DOHH2 (cell line): ENCODE data around the gene RNF19B.

Experiments
- EZH2phosphoT487 ChIP-seq: fragments of 200-600 bp; sonication (generic); IDR thresholded peaks from 2 replicates; pipeline ENCODE4 v1.6.1; 2017; ENCODE audit warnings: borderline replicate concordance, mild to moderate bottlenecking, antibody characterized with exemption, low read length, moderate library complexity, mixed read lengths
- TF ChIP-seq, protein P1 (sequence below): fragments of 200-600 bp; sonication (generic); IDR thresholded peaks from one replicate; pipeline ENCODE4 v1.5.1; 2014; ENCODE audit warnings: antibody characterized with exemption, mild to moderate bottlenecking, low read depth, low read length; ENCODE audit not compliant: poor library complexity, severe bottlenecking

DNA sequence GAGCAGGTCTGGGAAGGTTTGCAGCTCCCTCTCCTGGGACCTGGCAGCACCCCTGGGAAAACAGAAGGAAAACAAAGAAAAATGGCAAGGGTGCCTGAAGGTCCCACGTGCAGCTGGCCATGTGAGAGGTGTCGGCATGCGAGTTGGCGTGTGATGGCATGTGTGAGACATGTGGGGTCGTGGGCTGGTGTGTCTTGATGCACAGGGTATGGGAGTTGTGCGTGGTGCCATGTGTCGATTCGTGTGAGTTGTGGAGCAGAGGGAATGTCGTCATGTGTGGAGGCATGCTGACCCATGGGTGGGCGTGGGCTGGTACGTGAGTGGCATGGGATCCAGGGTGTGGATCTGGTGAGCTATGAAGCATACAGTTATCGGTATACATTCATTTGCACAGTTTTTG is 77.0 kb downstream of the RNF19B start:
- TF ChIP-seq, protein P1, sequence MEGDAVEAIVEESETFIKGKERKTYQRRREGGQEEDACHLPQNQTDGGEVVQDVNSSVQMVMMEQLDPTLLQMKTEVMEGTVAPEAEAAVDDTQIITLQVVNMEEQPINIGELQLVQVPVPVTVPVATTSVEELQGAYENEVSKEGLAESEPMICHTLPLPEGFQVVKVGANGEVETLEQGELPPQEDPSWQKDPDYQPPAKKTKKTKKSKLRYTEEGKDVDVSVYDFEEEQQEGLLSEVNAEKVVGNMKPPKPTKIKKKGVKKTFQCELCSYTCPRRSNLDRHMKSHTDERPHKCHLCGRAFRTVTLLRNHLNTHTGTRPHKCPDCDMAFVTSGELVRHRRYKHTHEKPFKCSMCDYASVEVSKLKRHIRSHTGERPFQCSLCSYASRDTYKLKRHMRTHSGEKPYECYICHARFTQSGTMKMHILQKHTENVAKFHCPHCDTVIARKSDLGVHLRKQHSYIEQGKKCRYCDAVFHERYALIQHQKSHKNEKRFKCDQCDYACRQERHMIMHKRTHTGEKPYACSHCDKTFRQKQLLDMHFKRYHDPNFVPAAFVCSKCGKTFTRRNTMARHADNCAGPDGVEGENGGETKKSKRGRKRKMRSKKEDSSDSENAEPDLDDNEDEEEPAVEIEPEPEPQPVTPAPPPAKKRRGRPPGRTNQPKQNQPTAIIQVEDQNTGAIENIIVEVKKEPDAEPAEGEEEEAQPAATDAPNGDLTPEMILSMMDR = no peak
- no peak for TF ChIP-seq EZH2phosphoT487
